Measurements from ENCODE around the gene GNB1. TPM values are rescaled to one million over a fixed set of nuclear protein-coding genes. Genes with fewer than 3 reads are reported as not detected.

The GNB1 gene
- total RNA-seq, 1 experiment from 2014 or later = 400 TPM

DNA sequence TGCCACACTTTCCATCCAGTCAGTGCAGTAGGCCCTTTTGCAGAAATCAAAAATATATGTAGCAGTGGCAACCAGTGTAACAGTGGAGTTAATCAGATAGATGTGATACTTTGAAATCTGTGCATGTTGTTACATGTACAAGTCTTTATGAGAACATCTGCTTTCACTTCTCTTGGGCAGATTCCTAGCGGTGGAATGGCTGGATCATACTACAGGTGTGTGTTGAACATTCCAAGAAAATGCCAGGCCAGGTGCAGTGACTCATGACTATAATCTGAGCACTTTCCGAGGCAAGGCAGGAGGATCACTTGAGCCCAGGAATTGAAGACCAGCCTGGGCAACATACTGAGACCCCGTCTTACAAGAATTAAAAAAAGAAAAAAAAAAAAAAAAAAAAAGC is 55.3 kb downstream of the GNB1 start:
- H3K27ac ChIP-seq (ENCODE audit: insufficient read length, low read depth, low read length) = no peak overlapping the region

More for the DNA sequence above, 55.3 kb downstream of the GNB1 start:
- H3K4me2 ChIP-seq (ENCODE audit: insufficient read depth, insufficient read length, low read length) = no peak overlapping the region
- no peaks in the 10 kb centered on the region for H3K9me3 ChIP-seq (ENCODE audit: control insufficient read depth, low read depth, low read length)
- no peak overlapping the region for H2AFZ ChIP-seq (ENCODE audit: low read length)
- H2BK120ac ChIP-seq (ENCODE audit: low read depth, low read length, poor library complexity, severe bottlenecking) = no peak overlapping the region
- no peak overlapping the region for H4K5ac ChIP-seq (ENCODE audit: insufficient read length, low read depth, low read length)
- H3K79me2 ChIP-seq (ENCODE audit: insufficient read depth, low read length) = peaks cover 15% of the 10 kb centered on the region; the same call in 1 of the 2 replicates
- peaks cover 11 to 22% of the 10 kb centered on the region in 2 experiments for H3K4me1 Mint-ChIP-seq
- H2BK15ac ChIP-seq (ENCODE audit: low read depth, low read length) = no peak overlapping the region
- TF ChIP-seq, protein P1, sequence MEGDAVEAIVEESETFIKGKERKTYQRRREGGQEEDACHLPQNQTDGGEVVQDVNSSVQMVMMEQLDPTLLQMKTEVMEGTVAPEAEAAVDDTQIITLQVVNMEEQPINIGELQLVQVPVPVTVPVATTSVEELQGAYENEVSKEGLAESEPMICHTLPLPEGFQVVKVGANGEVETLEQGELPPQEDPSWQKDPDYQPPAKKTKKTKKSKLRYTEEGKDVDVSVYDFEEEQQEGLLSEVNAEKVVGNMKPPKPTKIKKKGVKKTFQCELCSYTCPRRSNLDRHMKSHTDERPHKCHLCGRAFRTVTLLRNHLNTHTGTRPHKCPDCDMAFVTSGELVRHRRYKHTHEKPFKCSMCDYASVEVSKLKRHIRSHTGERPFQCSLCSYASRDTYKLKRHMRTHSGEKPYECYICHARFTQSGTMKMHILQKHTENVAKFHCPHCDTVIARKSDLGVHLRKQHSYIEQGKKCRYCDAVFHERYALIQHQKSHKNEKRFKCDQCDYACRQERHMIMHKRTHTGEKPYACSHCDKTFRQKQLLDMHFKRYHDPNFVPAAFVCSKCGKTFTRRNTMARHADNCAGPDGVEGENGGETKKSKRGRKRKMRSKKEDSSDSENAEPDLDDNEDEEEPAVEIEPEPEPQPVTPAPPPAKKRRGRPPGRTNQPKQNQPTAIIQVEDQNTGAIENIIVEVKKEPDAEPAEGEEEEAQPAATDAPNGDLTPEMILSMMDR (conservative IDR thresholded peaks at IDR 0.05) = no peak
- no peak overlapping the region for H3K4me3 Mint-ChIP-seq
- H3K14ac ChIP-seq (ENCODE audit: insufficient read depth, low read length) = no peak overlapping the region
- no peak overlapping the region for H2BK20ac ChIP-seq (ENCODE audit: low read depth, low read length, poor library complexity, severe bottlenecking)
- H4K20me1 ChIP-seq (ENCODE audit: control insufficient read depth, insufficient read depth, insufficient read length) = no peaks in the 10 kb centered on the region
- no peaks in the 10 kb centered on the region for H3K9me3 Mint-ChIP-seq
- peaks cover 9 to 65% (median 57%) of the 10 kb centered on the region in 3 experiments; a peak in 6 of 7 replicates for H3K36me3 Mint-ChIP-seq (ENCODE audit: insufficient read depth in 1 of 3, low read depth in 3 of 3)
- 0 out of 7 replicates have a peak overlapping the region, but pooled peaks of 1 of the 3 experiments have one; percentile 66 for H3K27ac Mint-ChIP-seq
- no peaks in the 10 kb centered on the region for H3K27me3 ChIP-seq (ENCODE audit: insufficient read depth, low read length)
- no peak overlapping the region for H3K9ac ChIP-seq (ENCODE audit: extremely low read depth, insufficient read length, low read length)
- WGBS (ENCODE audit: extremely low coverage, insufficient read length, low lambda C conversion rate) = no CpG with 5 or more reads among the region's 3 CpGs
- H3T11ph ChIP-seq (ENCODE audit: low read length) = no peak overlapping the region
- H3K23me2 ChIP-seq (ENCODE audit: insufficient read length, low read depth, low read length, poor library complexity, severe bottlenecking) = no peaks in the 10 kb centered on the region
- H2AK5ac ChIP-seq (ENCODE audit: insufficient read length, low read length) = no peak overlapping the region
- H3K4ac ChIP-seq (ENCODE audit: low read depth, low read length) = no peak overlapping the region
- no peak overlapping the region for H3K23ac ChIP-seq (ENCODE audit: insufficient read length, low read depth, low read length)
- H3K79me1 ChIP-seq (ENCODE audit: insufficient read depth, low read depth, low read length, poor library complexity, severe bottlenecking) = peaks cover 4% of the 10 kb centered on the region
- H3K18ac ChIP-seq (ENCODE audit: insufficient read length, low read depth, low read length) = no peak overlapping the region
- no peak overlapping the region for H3K56ac ChIP-seq (ENCODE audit: insufficient read length, low read depth, low read length)
- no peak overlapping the region for H4K8ac ChIP-seq (replicated peaks; ENCODE audit: insufficient read length, low read depth, low read length)
- H2BK12ac ChIP-seq (ENCODE audit: insufficient read length, low read depth, low read length) = no peak overlapping the region
- H4K91ac ChIP-seq (ENCODE audit: insufficient read length, low read depth, low read length) = no peak overlapping the region
- no peaks in the 10 kb centered on the region for H3K27me3 Mint-ChIP-seq (ENCODE audit: low read depth)
- no peak for DNase-seq
- H3K4me1 ChIP-seq (ENCODE audit: insufficient read depth, low read length) = no peaks in the 10 kb centered on the region
- H2BK5ac ChIP-seq (ENCODE audit: insufficient read length, low read length) = no peak overlapping the region

All from H9 (cell line).